HepG2 (cell line): ENCODE measurements around the gene ARHGEF39. TPM values are rescaled to one million over a fixed set of nuclear protein-coding genes. Genes with fewer than 3 reads are reported as not detected.

ENCODE experiments used
- ATAC-seq: fragments of 200-7000 bp; cut with Tn5 transposase; 3 replicates; pipeline ENCODE4 v1.9.1; 2020; ENCODE audit warnings: mild to moderate bottlenecking, moderate library complexity
- BruUV-seq: library from RNA; stranded (reverse); fragments of 400-500 nt; replicated peaks from 2 replicates; lab custom pipeline; 2021; lab: Mats Ljungman, UMichigan
- CTCF ChIA-PET: fragments of 300-600 bp; formaldehyde crosslinking; extraction: SDS; loops from one replicate; lab custom pipeline; 2021; ENCODE audit warnings: low total read pairs, inconsistent platforms, low intra/inter-chr PET ratio; lab: Yijun Ruan, JAX
- POLR2A ChIA-PET: fragments of 350-600 bp; sonication (Branson Sonifier 250); formaldehyde crosslinking; loops from one replicate; lab custom pipeline; 2020; ENCODE audit warnings: antibody characterized with exemption, inconsistent platforms; lab: Yijun Ruan, JAX
- DNase-seq: peaks from one replicate; pipeline ENCODE4 v3.0.0-alpha.2; 2015; ENCODE audit warnings: low spot score
- FAIRE-seq: peaks from 3 replicates; lab custom pipeline; 2011; peaks lifted over from hg19 to GRCh38; lab: Jason Lieb, UNC
- H2AFZ ChIP-seq: one replicate; pipeline ENCODE4 v1.6.1; 2011; ENCODE audit warnings: low read length, inconsistent platforms
- H3K27ac ChIP-seq: fragments of 300-600 bp; 3 replicates; pipeline ENCODE4 v1.8.0; 2011; ENCODE audit warnings: mixed run types, mild to moderate bottlenecking, mixed read lengths, low read length, inconsistent platforms; ENCODE audit not compliant: insufficient read depth; ENCODE audit errors: extremely low read length
- H3K27me3 ChIP-seq, 2 experiments: fragments of 200-600 bp in 1 of 2; 2 replicates in 1 of 2; 3 replicates in 1 of 2; pipeline versions ENCODE4 v1.6.0 to v1.8.0; 2011; ENCODE audit warnings: low read length in 2 of 2, mild to moderate bottlenecking in 2 of 2, moderate library complexity in 2 of 2, inconsistent platforms in 1 of 2; ENCODE audit not compliant: insufficient read depth in 2 of 2, control insufficient read depth in 1 of 2
- H3K36me3 ChIP-seq, 2 experiments: fragments of 200-600 bp in 1 of 2; replicated peaks in 1 of 2; 2 replicates in 1 of 2; 3 replicates in 1 of 2; pipeline versions ENCODE4 v1.5.1 to v1.8.0; 2011; ENCODE audit warnings: low read length in 2 of 2, inconsistent platforms in 1 of 2; ENCODE audit not compliant: insufficient read depth in 2 of 2, control insufficient read depth in 1 of 2
- H3K4me1 ChIP-seq: 2 replicates; pipeline ENCODE4 v1.5.1; 2012; ENCODE audit warnings: low read length, inconsistent platforms; ENCODE audit not compliant: insufficient read depth
- H3K4me2 ChIP-seq: 2 replicates; pipeline ENCODE4 v1.6.0; 2011; ENCODE audit warnings: low read depth, low read length, inconsistent platforms
- H3K4me3 ChIP-seq, 3 experiments: fragments of 200-600 bp in 1 of 3; sonication (generic), shearing (Covaris generic) in 1 of 3; replicated peaks in 1 of 3; 2 replicates each; pipeline ENCODE4 v1.5.1; 2011 to 2016; ENCODE audit warnings: low read length in 3 of 3, inconsistent platforms in 2 of 3, low read depth in 2 of 3, mild to moderate bottlenecking in 2 of 3, control low read depth in 1 of 3, mixed read lengths in 1 of 3; ENCODE audit not compliant: insufficient read depth in 1 of 3
- H3K79me2 ChIP-seq: one replicate; pipeline ENCODE4 v1.6.1; 2011; ENCODE audit warnings: low read length, inconsistent platforms; ENCODE audit not compliant: insufficient read depth
- H3K9ac ChIP-seq: 2 replicates; pipeline ENCODE4 v1.6.0; 2011; ENCODE audit warnings: mild to moderate bottlenecking, low read depth, low read length, inconsistent platforms; ENCODE audit not compliant: insufficient read depth
- H3K9me3 ChIP-seq: 2 replicates; pipeline ENCODE4 v1.5.1; 2012; ENCODE audit warnings: mild to moderate bottlenecking, low read length
- H4K20me1 ChIP-seq: 2 replicates; pipeline ENCODE4 v1.6.0; 2011; ENCODE audit warnings: inconsistent platforms, mild to moderate bottlenecking, low read length, moderate library complexity; ENCODE audit not compliant: insufficient read depth
- ARNTL ChIP-seq: sonication (generic); formaldehyde crosslinking; IDR thresholded peaks from 2 replicates; pipeline ENCODE4 v1.4.0; 2020; ENCODE audit warnings: mild to moderate bottlenecking, missing genetic modification reagents
- CCDC6 ChIP-seq: sonication (generic); formaldehyde crosslinking; IDR thresholded peaks from 2 replicates; pipeline ENCODE4 v1.8.1; 2022; ENCODE audit warnings: mild to moderate bottlenecking, missing genetic modification reagents, moderate library complexity
- NRL ChIP-seq: sonication (generic); formaldehyde crosslinking; IDR thresholded peaks from 2 replicates; pipeline ENCODE4 v1.5.0; 2020; ENCODE audit warnings: missing genetic modification reagents, mild to moderate bottlenecking, moderate library complexity, borderline replicate concordance
- SIX4 ChIP-seq: sonication (generic); formaldehyde crosslinking; IDR thresholded peaks from 2 replicates; pipeline ENCODE4 v1.4.0; 2020; ENCODE audit warnings: missing genetic modification reagents
- TCF7 ChIP-seq: sonication (generic); IDR thresholded peaks from 2 replicates; pipeline ENCODE4 v1.6.1; 2016; ENCODE audit warnings: antibody characterized with exemption, low read depth
- ZBTB34 ChIP-seq: sonication (generic); formaldehyde crosslinking; IDR thresholded peaks from 2 replicates; pipeline ENCODE4 v1.8.0; 2022; ENCODE audit warnings: mild to moderate bottlenecking, missing genetic modification reagents
- ZKSCAN1 ChIP-seq: fragments of 150-350 bp; IDR thresholded peaks from 2 replicates; pipeline ENCODE4 v1.6.1; 2014; ENCODE audit warnings: low read length
- ZNF143 ChIP-seq: sonication (generic); formaldehyde crosslinking; IDR thresholded peaks from 2 replicates; pipeline ENCODE4 v1.4.0; 2020; ENCODE audit warnings: missing genetic modification reagents
- ZNF512B ChIP-seq: sonication (generic); formaldehyde crosslinking; IDR thresholded peaks from 2 replicates; pipeline ENCODE4 v1.5.1; 2020; ENCODE audit warnings: missing genetic modification reagents, mild to moderate bottlenecking, borderline replicate concordance
- ZNF616 ChIP-seq: sonication (generic); formaldehyde crosslinking; IDR thresholded peaks from 2 replicates; pipeline ENCODE4 v1.5.0; 2020; ENCODE audit warnings: low read depth, mild to moderate bottlenecking, missing genetic modification reagents
- ZNF644 ChIP-seq: IDR thresholded peaks from 2 replicates; pipeline ENCODE4 v1.6.1; 2016; ENCODE audit warnings: low read depth
- ZNF678 ChIP-seq: sonication (generic); formaldehyde crosslinking; IDR thresholded peaks from 2 replicates; pipeline ENCODE4 v1.4.0; 2020; ENCODE audit warnings: mild to moderate bottlenecking, missing genetic modification reagents
- WGBS: methylation state at CpG from one replicate; pipeline ENCODE4 v1.1.6; 2017; ENCODE audit warnings: low lambda C conversion rate; 5-methylcytosine and 5-hydroxymethylcytosine counted together
- in situ Hi-C: cut with HindIII; loops from 2 replicates; pipeline ENCODE4 v1.10.0; 2017; ENCODE audit warnings: low pct_unique_long_range_greater_than_20kb; ENCODE audit not compliant: extremely low pct_ligation_motif_present
- intact Hi-C: fragments of 100-400 bp; cut with micrococcal nuclease; formaldehyde crosslinking; loops from one replicate; pipeline ENCODE4 v1.10.0; 2022; ENCODE audit not compliant: unreplicated experiment
- polyA plus RNA-seq, 8 experiments: library from polyadenylated mRNA; depleted of rRNA in 3 of 8; stranded (reverse) in 7 of 8; unstranded in 1 of 8; fragments of >200 nt; fragmentation: Illumina TruSeq in 4 of 8; extraction: Trizol in 4 of 8; gene quantifications; 2 replicates each; pipeline versions ENCODE4 v1.2.1 to v1.2.3, GENCODE V29; 2011 to 2016; ENCODE audit warnings: low read depth in 4 of 8, missing spikeins in 1 of 8, mixed read lengths in 1 of 8; ENCODE audit not compliant: insufficient read depth in 1 of 8
- total RNA-seq, 5 experiments: library from RNA; depleted of rRNA; stranded (reverse); fragments of >200 nt; fragmentation: Illumina TruSeq; extraction: Trizol; gene quantifications; 2 replicates each; pipeline ENCODE4 v1.2.3, GENCODE V29; 2016; ENCODE audit warnings: low read depth in 1 of 5

The ARHGEF39 gene
- total and polyA plus RNA-seq, 2 of the 13 experiments (the other 11 are each of a cell fraction or from before 2014, with no cell fraction given), result 11.2 to 12.3 TPM

- Histone ChIP-seq H2AFZ (no peak overlapping the region), H3K9me3 (no peaks in the 10 kb centered on the region), H3K36me3 (no peaks in the 10 kb centered on the region), H3K27me3 (no peaks in the 10 kb centered on the region), H3K27ac (no peak overlapping the region), H4K20me1 (no peaks in the 10 kb centered on the region), H3K4me2 (no peak overlapping the region), H3K79me2 (no peaks in the 10 kb centered on the region), H3K9ac (no peak overlapping the region), H3K4me1 (peaks cover 50% of the 10 kb centered on the region), H3K4me3 (no peak overlapping the region)
- BruUV-seq, result no TSS peak
- ChIA-PET POLR2A (no interaction called here), CTCF (no interaction called here)
- FAIRE-seq, result no peak
- no peak for DNase-seq
- WGBS, result 85% methylated on average over 8 of the region's 10 CpGs
- in situ Hi-C loops (no loop called here), intact Hi-C loops (no loop called here)
- TF ChIP-seq CCDC6 (CRISPR knock-in tag) (no peak), ZNF644 (CRISPR knock-in tag) (no peak), ZKSCAN1 (no peak), ZNF143 (no peak), NRL (CRISPR knock-in tag) (no peak)
- no peak for ATAC-seq
These were observed 19.9 kb upstream of the ARHGEF39 start for GRCh38 chr9:35684921-35685320.

GRCh38 chr9:35683323-35683722 lies 18.3 kb upstream of the ARHGEF39 start:
- DNase-seq, result no peak
- H3K4me1 ChIP-seq, result peaks cover 34% of the 10 kb centered on the region
- no peaks in the 10 kb centered on the region for H4K20me1 ChIP-seq
- in situ Hi-C loops (no loop called here), intact Hi-C loops (no loop called here)
- no TSS peak for BruUV-seq
- no peak overlapping the region for H2AFZ ChIP-seq
- no peak overlapping the region for H3K4me2 ChIP-seq
- H3K9ac ChIP-seq, result no peak overlapping the region
- POLR2A ChIA-PET, result no interaction called here
- H3K79me2 ChIP-seq, result no peaks in the 10 kb centered on the region
- H3K9me3 ChIP-seq, result no peaks in the 10 kb centered on the region
- no peaks in the 10 kb centered on the region for H3K27me3 ChIP-seq
- H3K36me3 ChIP-seq, result no peaks in the 10 kb centered on the region
- no peak overlapping the region for H3K27ac ChIP-seq
- FAIRE-seq, result no peak
- no peak for ATAC-seq
- no peak overlapping the region for H3K4me3 ChIP-seq
- 68% methylated on average over 2 of the region's 2 CpGs for whole genome bisulfite sequencing
- CTCF ChIA-PET, result no interaction called here
- no peak for TF ChIP-seq SIX4
- TF ChIP-seq ZNF678 (CRISPR knock-in tag), result no peak
- no peak for TF ChIP-seq ZNF616 (CRISPR knock-in tag)
- no peak for TF ChIP-seq TCF7
- TF ChIP-seq ZBTB34 (CRISPR knock-in tag), result no peak
- TF ChIP-seq ZNF512B (CRISPR knock-in tag), result no peak
- no peak for TF ChIP-seq ARNTL
